HCT116 (cell line): ENCODE data around the gene SIGMAR1. TPM values are rescaled to one million over a fixed set of nuclear protein-coding genes. Genes with fewer than 3 reads are reported as not detected.

Experiments
- ATF3 ChIP-seq: IDR thresholded peaks from 2 replicates; pipeline ENCODE4 v1.6.1; 2012
- CBX3 ChIP-seq: IDR thresholded peaks from 2 replicates; pipeline ENCODE4 v1.6.1; 2012; ENCODE audit warnings: low read depth
- CEBPB ChIP-seq: IDR thresholded peaks from 2 replicates; pipeline ENCODE4 v1.6.1; 2012; ENCODE audit warnings: low read depth
- EGR1 ChIP-seq: IDR thresholded peaks from 2 replicates; pipeline ENCODE4 v1.6.1; 2012; ENCODE audit warnings: low read depth
- EZH2 ChIP-seq: fragments of 200-600 bp; sonication (generic); IDR thresholded peaks from 2 replicates; pipeline ENCODE4 v1.6.1; 2017; ENCODE audit warnings: antibody characterized with exemption, mixed run types
- MAX ChIP-seq: IDR thresholded peaks from 2 replicates; pipeline ENCODE4 v1.6.1; 2012
- POLR2A ChIP-seq: IDR thresholded peaks from 2 replicates; pipeline ENCODE4 v1.7.0; 2011; ENCODE audit warnings: borderline replicate concordance; ENCODE audit not compliant: insufficient read depth, insufficient read length; ENCODE audit errors: extremely low read depth
- POLR2AphosphoS5 ChIP-seq: IDR thresholded peaks from 2 replicates; pipeline ENCODE4 v1.6.1; 2011; ENCODE audit warnings: mild to moderate bottlenecking, low read depth, low read length, moderate library complexity
- REST ChIP-seq: IDR thresholded peaks from 2 replicates; pipeline ENCODE4 v1.6.1; 2012; ENCODE audit warnings: low read depth
- SIN3A ChIP-seq: IDR thresholded peaks from 2 replicates; pipeline ENCODE4 v1.6.1; 2012; ENCODE audit warnings: low read depth
- SRF ChIP-seq: IDR thresholded peaks from 2 replicates; pipeline ENCODE4 v1.6.1; 2012; ENCODE audit warnings: low read depth
- TCF7L2 ChIP-seq: IDR thresholded peaks from 2 replicates; pipeline ENCODE4 v1.7.0; 2011; ENCODE audit warnings: borderline replicate concordance, inconsistent platforms; ENCODE audit not compliant: insufficient read depth, insufficient read length; ENCODE audit errors: extremely low read depth
- ZFX ChIP-seq: fragments of 450-650 bp; IDR thresholded peaks from 2 replicates; pipeline ENCODE4 v1.6.1; 2017
- ZNF274 ChIP-seq: fragments of 200-500 bp; sonication (Bioruptor generic); IDR thresholded peaks from 2 replicates; pipeline ENCODE4 v1.6.1; 2014; ENCODE audit warnings: mild to moderate bottlenecking, low read depth, low read length, inconsistent platforms
- total RNA-seq: library from RNA; stranded (reverse); gene quantifications from one replicate; pipeline ENCODE4 v1.2.1, GENCODE V29; 2021; ENCODE audit not compliant: unreplicated experiment

The SIGMAR1 gene
- total RNA-seq, 1 experiment from 2014 or later, result 109 TPM

- TF ChIP-seq ZFX (no peak), REST (no peak), POLR2A (peak; percentile 69), SIN3A (no peak), MAX (no peak), ZNF274 (no peak), TCF7L2 (no peak), CBX3 (no peak), CEBPB (no peak; the same call in 1 of the 2 replicates), POLR2AphosphoS5 (peak; percentile 74), EZH2 (no peak), ATF3 (no peak), SRF (no peak), EGR1 (peak; percentile 95)
Observed at GRCh38 chr9:34665381-34666250, 28.0 kb upstream of the SIGMAR1 start (continued).
